MCF 10A (cell line): ENCODE results near the gene FREM1. TPM values are rescaled to one million over a fixed set of nuclear protein-coding genes. Genes with fewer than 3 reads are reported as not detected.

Experiments used
- BruUV-seq: library from RNA; stranded (reverse); fragments of 400-500 nt; replicated peaks from 2 replicates; lab custom pipeline; 2021; lab: Mats Ljungman, UMichigan
- CTCF ChIA-PET: fragments of 300-600 bp; sonication (Branson Sonifier 250); formaldehyde crosslinking; extraction: SDS; loops from one replicate; lab custom pipeline; 2021; ENCODE audit warnings: antibody characterized with exemption, inconsistent platforms; lab: Yijun Ruan, JAX
- POLR2A ChIA-PET: fragments of 300-600, 350-650 bp; sonication (Branson Sonifier 250); formaldehyde crosslinking; extraction: SDS; loops from one replicate; lab custom pipeline; 2020; ENCODE audit warnings: antibody characterized with exemption, inconsistent platforms; lab: Yijun Ruan, JAX
- DNase-seq: peaks from one replicate; pipeline ENCODE4 v3.0.0-alpha.2; 2018; ENCODE audit not compliant: unreplicated experiment
- H3K27ac Mint-ChIP-seq: one replicate; pipeline ENCODE4 v1.8.0; 2022; ENCODE audit warnings: mild to moderate bottlenecking, low read depth, mixed read lengths; ENCODE audit not compliant: unreplicated experiment
- H3K27me3 Mint-ChIP-seq: one replicate; pipeline ENCODE4 v1.8.0; 2022; ENCODE audit warnings: mixed read lengths; ENCODE audit not compliant: insufficient read depth, unreplicated experiment
- H3K36me3 Mint-ChIP-seq: one replicate; pipeline ENCODE4 v1.8.0; 2022; ENCODE audit warnings: mild to moderate bottlenecking, moderate library complexity, mixed read lengths; ENCODE audit not compliant: insufficient read depth, unreplicated experiment
- H3K4me1 Mint-ChIP-seq: one replicate; pipeline ENCODE4 v1.8.0; 2022; ENCODE audit warnings: mixed read lengths; ENCODE audit not compliant: insufficient read depth, unreplicated experiment
- H3K4me3 Mint-ChIP-seq: one replicate; pipeline ENCODE4 v1.8.0; 2022; ENCODE audit warnings: mild to moderate bottlenecking, moderate library complexity, mixed read lengths; ENCODE audit not compliant: unreplicated experiment
- H3K9me3 Mint-ChIP-seq: one replicate; pipeline ENCODE4 v1.8.0; 2022; ENCODE audit warnings: mixed read lengths; ENCODE audit not compliant: unreplicated experiment
- CTCF ChIP-seq: fragments of 200-600 bp; IDR thresholded peaks from one replicate; pipeline ENCODE4 v1.8.0; 2022; ENCODE audit warnings: antibody characterized with exemption, mild to moderate bottlenecking; ENCODE audit not compliant: unreplicated experiment
- intact Hi-C: fragments of 100-400 bp; cut with micrococcal nuclease; formaldehyde crosslinking; loops from 2 replicates; pipeline ENCODE4 v1.14.1; 2022
- total RNA-seq: library from RNA; stranded (reverse); gene quantifications from 2 replicates; pipeline ENCODE4 v1.2.3, GENCODE V29; 2022

Gene FREM1
- total RNA-seq, 1 experiment from 2014 or later = not detected

- intact Hi-C loops = no loop called here
- no peak for TF ChIP-seq CTCF
- POLR2A ChIA-PET = no interaction called here
- Mint-ChIP-seq H3K27ac (no peak overlapping the region), H3K9me3 (no peaks in the 10 kb centered on the region), H3K4me1 (no peaks in the 10 kb centered on the region), H3K27me3 (peaks cover 14% of the 10 kb centered on the region), H3K4me3 (no peak overlapping the region), H3K36me3 (no peaks in the 10 kb centered on the region)
- CTCF ChIA-PET = interaction anchor here (0.6 to 0.7 kb wide), 2 partner anchors 61 to 69 kb away, joined by 3 read pairs; no protein-coding TSS in a partner anchor
- no TSS peak for BruUV-seq
- no peak for DNase-seq
These were observed 1.7 kb downstream of the FREM1 start for GRCh38 chr9:14908295-14909180.

GRCh38 chr9:14907696-14908095 lies 2.5 kb downstream of the FREM1 start:
- no peaks in the 10 kb centered on the region for H3K9me3 Mint-ChIP-seq
- no peaks in the 10 kb centered on the region for H3K4me1 Mint-ChIP-seq
- intact Hi-C loops = no loop called here
- CTCF ChIA-PET = no interaction called here
- TF ChIP-seq CTCF = no peak
- H3K27ac Mint-ChIP-seq = no peak overlapping the region
- POLR2A ChIA-PET = no interaction called here
- DNase-seq = no peak
- no TSS peak for BruUV-seq
- peaks cover 7% of the 10 kb centered on the region for H3K27me3 Mint-ChIP-seq
- no peak overlapping the region for H3K4me3 Mint-ChIP-seq
- no peaks in the 10 kb centered on the region for H3K36me3 Mint-ChIP-seq

GRCh38 chr9:14907360-14907685 lies 2.9 kb downstream of the FREM1 start:
- no peaks in the 10 kb centered on the region for H3K36me3 Mint-ChIP-seq
- intact Hi-C loops = no loop called here
- no peak overlapping the region for H3K4me3 Mint-ChIP-seq
- no peak overlapping the region for H3K27ac Mint-ChIP-seq
- no TSS peak for BruUV-seq
- TF ChIP-seq CTCF = no peak
- ChIA-PET CTCF (no interaction called here), POLR2A (no interaction called here)
- DNase-seq = no peak
- peaks cover 6% of the 10 kb centered on the region for H3K27me3 Mint-ChIP-seq
- H3K4me1 Mint-ChIP-seq = no peaks in the 10 kb centered on the region
- no peaks in the 10 kb centered on the region for H3K9me3 Mint-ChIP-seq

- Mint-ChIP-seq H3K4me3 (no peak overlapping the region), H3K36me3 (no peaks in the 10 kb centered on the region), H3K9me3 (no peaks in the 10 kb centered on the region), H3K27ac (no peak overlapping the region), H3K4me1 (no peaks in the 10 kb centered on the region), H3K27me3 (peaks cover 8% of the 10 kb centered on the region)
- intact Hi-C loops = no loop called here
- BruUV-seq = no TSS peak
- no peak for DNase-seq
- TF ChIP-seq CTCF = no peak
- ChIA-PET CTCF (no interaction called here), POLR2A (no interaction called here)
These were observed 3.4 kb downstream of the FREM1 start for GRCh38 chr9:14906644-14907359.
